GM10266 (cell line): ENCODE measurements around the gene RRP9.

Experiments
- DNase-seq: peaks from one replicate; pipeline ENCODE4 v3.0.0; 2012; ENCODE audit errors: extremely low spot score
- CTCF ChIP-seq: IDR thresholded peaks from 2 replicates; pipeline ENCODE4 v1.5.1; 2012; ENCODE audit warnings: mild to moderate bottlenecking, low read depth; ENCODE audit not compliant: control insufficient read depth, insufficient read depth; ENCODE audit errors: missing control alignments

RRP9 gene

GRCh38 chr3:51953445-51953844, 11.7 kb upstream of the RRP9 start:
- DNase-seq = no peak
- no peak for TF ChIP-seq CTCF

GRCh38 chr3:51950899-51951298, 9.2 kb upstream of the RRP9 start:
- no peak for TF ChIP-seq CTCF
- no peak for DNase-seq

GRCh38 chr3:51949121-51949520, 7.4 kb upstream of the RRP9 start:
- DNase-seq = no peak
- TF ChIP-seq CTCF = no peak

- TF ChIP-seq CTCF = no peak
Observed at GRCh38 chr3:51948016-51948580, 6.4 kb upstream of the RRP9 start.

GRCh38 chr3:51947215-51947900, 5.7 kb upstream of the RRP9 start:
- TF ChIP-seq CTCF = no peak
- DNase-seq = no peak

More at GRCh38 chr3:51948016-51948580, 6.4 kb upstream of the RRP9 start:
- DNase-seq = no peak

GRCh38 chr3:51946796-51947195, 5.1 kb upstream of the RRP9 start:
- no peak for DNase-seq
- no peak for TF ChIP-seq CTCF

GRCh38 chr3:51945926-51946705, 4.4 kb upstream of the RRP9 start:
- no peak for TF ChIP-seq CTCF
- DNase-seq = no peak
